HCT116 (cell line): Measurements from ENCODE around the gene FBXO5.

Source experiments
- CTCF ChIP-seq, 3 experiments: fragments of 200-600 bp in 1 of 3; sonication (generic) in 1 of 3; IDR thresholded peaks in 2 of 3; conservative IDR thresholded peaks in 1 of 3; 2 replicates each; pipeline ENCODE4 v1.5.1; 2012 to 2017; ENCODE audit warnings: low read depth in 2 of 3, low read length in 2 of 3, antibody characterized with exemption in 1 of 3, borderline replicate concordance in 1 of 3, control low read depth in 1 of 3, mild to moderate bottlenecking in 1 of 3, mixed read lengths in 1 of 3, mixed run types in 1 of 3, moderate library complexity in 1 of 3; ENCODE audit not compliant: insufficient read depth in 1 of 3
- EGR1 ChIP-seq: IDR thresholded peaks from 2 replicates; pipeline ENCODE4 v1.6.1; 2012; ENCODE audit warnings: low read depth
- EZH2 ChIP-seq: fragments of 200-600 bp; sonication (generic); IDR thresholded peaks from 2 replicates; pipeline ENCODE4 v1.6.1; 2017; ENCODE audit warnings: antibody characterized with exemption, mixed run types
- POLR2A ChIP-seq: IDR thresholded peaks from 2 replicates; pipeline ENCODE4 v1.7.0; 2011; ENCODE audit warnings: borderline replicate concordance; ENCODE audit not compliant: insufficient read depth, insufficient read length; ENCODE audit errors: extremely low read depth
- POLR2AphosphoS5 ChIP-seq: IDR thresholded peaks from 2 replicates; pipeline ENCODE4 v1.6.1; 2011; ENCODE audit warnings: mild to moderate bottlenecking, low read depth, low read length, moderate library complexity
- REST ChIP-seq: IDR thresholded peaks from 2 replicates; pipeline ENCODE4 v1.6.1; 2012; ENCODE audit warnings: low read depth

GRCh38 chr6:152946995-152947394, 35.8 kb downstream of the FBXO5 start:
- TF ChIP-seq POLR2AphosphoS5 (no peak), CTCF (IDR thresholded peaks at IDR 0.05 in 2 of 3, conservative IDR thresholded peaks at IDR 0.05 in 1 of 3; ENCODE audit: borderline replicate concordance in 1 of 3, insufficient read depth in 1 of 3, low read depth in 2 of 3, low read length in 2 of 3) (no peak), EGR1 (no peak), EZH2 (no peak), REST (no peak), POLR2A (no peak)
